ENCODE results near the gene LRBA.

Gene LRBA

GRCh38 chr4:150641612-150642011 lies 373.5 kb downstream of the LRBA start:
- no peak for DNase-seq

GRCh38 chr4:150632639-150633038 lies 382.4 kb downstream of the LRBA start:
- no peak for DNase-seq

- no peak for DNase-seq
Observed at GRCh38 chr4:150628073-150628472, 387.0 kb downstream of the LRBA start.

GRCh38 chr4:150625033-150625432 lies 390.1 kb downstream of the LRBA start:
- DNase-seq = no peak

GRCh38 chr4:150624055-150624454 lies 391.0 kb downstream of the LRBA start:
- no peak for DNase-seq

GRCh38 chr4:150619042-150619441 lies 396.0 kb downstream of the LRBA start:
- no peak for DNase-seq

- DNase-seq = no peak
Observed at GRCh38 chr4:150609131-150609530, 406.0 kb downstream of the LRBA start.

GRCh38 chr4:150600812-150601445 lies 414.2 kb downstream of the LRBA start:
- no peak for DNase-seq

- DNase-seq = no peak
Observed at GRCh38 chr4:150599547-150599946, 415.5 kb downstream of the LRBA start.

- DNase-seq = no peak
Observed at GRCh38 chr4:150598909-150599308, 416.2 kb downstream of the LRBA start.

- DNase-seq = no peak
Observed at GRCh38 chr4:150593996-150594395, 421.1 kb downstream of the LRBA start.

- DNase-seq = no peak
Observed at GRCh38 chr4:150591904-150592303, 423.2 kb downstream of the LRBA start.

GRCh38 chr4:150591406-150591805 lies 423.7 kb downstream of the LRBA start:
- DNase-seq = no peak

- no peak for DNase-seq
Observed at GRCh38 chr4:150590631-150591030, 424.5 kb downstream of the LRBA start.

GRCh38 chr4:150589157-150589556 lies 425.9 kb downstream of the LRBA start:
- no peak for DNase-seq

- DNase-seq = no peak
Observed at GRCh38 chr4:150588316-150588715, 426.8 kb downstream of the LRBA start.

GRCh38 chr4:150586162-150586810 lies 428.8 kb downstream of the LRBA start:
- no peak for DNase-seq

- DNase-seq = no peak
Observed at GRCh38 chr4:150585611-150586010, 429.5 kb downstream of the LRBA start.

GRCh38 chr4:150584111-150584915 lies 430.8 kb downstream of the LRBA start:
- DNase-seq = no peak

GRCh38 chr4:150583287-150584110 lies 431.6 kb downstream of the LRBA start:
- no peak for DNase-seq

GRCh38 chr4:150582873-150583286 lies 432.2 kb downstream of the LRBA start:
- DNase-seq = no peak

GRCh38 chr4:150582146-150582872 lies 432.8 kb downstream of the LRBA start, which contains the start of gene MAB21L2:
TSS of gene MAB21L2 (plus strand) at chr4:150582151. CDS start at chr4:150583030, 879 bp downstream.
- DNase-seq = no peak

Data from activated effector memory CD4-positive, alpha-beta T cell treated with anti-CD3 and anti-CD28 coated beads, Interleukin-2, amount 50 U/mL, for 16 hours (primary cell).